NCI-H524 treated with DMSO at 0.1 percent for 48 hours (cell line): ENCODE results near the gene MTX1.
"Not testable (repeated sequence)": the region's sequence is repeated elsewhere in the genome, so short reads cannot be mapped to it uniquely, and the experiment has no call there.

ENCODE experiments used
- DNase-seq: peaks from one replicate; lab custom pipeline; 2025; lab: John Stamatoyannopoulos, UW

The MTX1 gene

DNA sequence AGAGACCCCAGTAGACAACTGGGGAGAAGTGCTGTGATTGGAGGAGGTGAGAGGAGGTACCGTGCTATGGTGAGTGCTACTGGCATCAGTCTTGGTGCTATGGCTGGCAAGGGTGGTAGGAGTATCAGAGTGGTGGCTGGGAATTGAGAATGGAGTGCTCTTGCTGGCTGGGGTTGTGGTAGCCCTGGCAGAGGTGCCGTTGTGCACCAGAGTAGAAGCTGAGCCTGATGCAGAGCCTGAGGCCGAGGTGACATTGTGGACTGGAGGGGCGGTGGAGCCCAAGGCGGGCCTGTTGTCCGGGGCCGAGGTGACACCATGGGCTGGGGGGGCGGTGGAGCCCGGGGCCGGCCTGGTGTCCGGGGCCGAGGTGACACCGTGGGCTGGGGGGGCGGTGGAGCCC is 20.2 kb upstream of the MTX1 start:
- no peak for DNase-seq

DNA sequence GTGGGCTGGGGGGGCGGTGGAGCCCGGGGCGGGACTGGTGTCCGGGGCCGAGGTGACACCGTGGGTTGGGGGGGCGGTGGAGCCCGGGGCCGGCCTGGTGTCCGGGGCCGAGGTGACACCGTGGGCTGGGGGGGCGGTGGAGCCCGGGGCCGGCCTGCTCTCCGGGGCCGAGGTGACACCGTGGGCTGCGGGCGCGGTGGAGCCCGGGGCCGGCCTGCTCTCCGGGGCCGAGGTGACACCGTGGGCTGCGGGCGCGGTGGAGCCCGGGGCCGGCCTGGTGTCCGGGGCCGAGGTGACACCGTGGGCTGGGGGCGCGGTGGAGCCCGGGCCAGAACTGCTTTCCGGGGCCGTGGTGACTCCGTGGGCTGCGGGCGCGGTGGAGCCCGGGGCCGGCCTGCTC is 18.6 kb upstream of the MTX1 start:
- DNase-seq = not testable (repeated sequence)

DNA sequence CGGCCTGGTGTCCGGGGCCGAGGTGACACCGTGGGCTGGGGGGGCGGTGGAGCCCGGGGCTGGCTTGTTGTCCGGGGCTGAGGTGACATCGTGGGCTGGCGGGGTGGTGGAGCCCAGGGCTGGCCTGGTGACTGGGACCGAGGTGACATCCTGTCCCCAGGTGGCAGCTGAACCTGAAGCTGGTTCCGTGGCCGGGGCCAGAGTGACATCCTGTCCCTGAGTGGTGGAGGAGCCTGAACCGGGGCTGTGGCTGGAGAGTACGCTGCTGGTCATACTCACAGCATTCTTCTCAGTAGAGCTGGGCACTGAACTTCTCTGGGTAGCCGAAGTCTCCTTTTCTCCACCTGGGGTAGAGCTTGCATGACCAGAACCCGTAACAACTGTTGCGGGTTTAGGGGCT is 16.6 kb upstream of the MTX1 start:
- no peak for DNase-seq

DNA sequence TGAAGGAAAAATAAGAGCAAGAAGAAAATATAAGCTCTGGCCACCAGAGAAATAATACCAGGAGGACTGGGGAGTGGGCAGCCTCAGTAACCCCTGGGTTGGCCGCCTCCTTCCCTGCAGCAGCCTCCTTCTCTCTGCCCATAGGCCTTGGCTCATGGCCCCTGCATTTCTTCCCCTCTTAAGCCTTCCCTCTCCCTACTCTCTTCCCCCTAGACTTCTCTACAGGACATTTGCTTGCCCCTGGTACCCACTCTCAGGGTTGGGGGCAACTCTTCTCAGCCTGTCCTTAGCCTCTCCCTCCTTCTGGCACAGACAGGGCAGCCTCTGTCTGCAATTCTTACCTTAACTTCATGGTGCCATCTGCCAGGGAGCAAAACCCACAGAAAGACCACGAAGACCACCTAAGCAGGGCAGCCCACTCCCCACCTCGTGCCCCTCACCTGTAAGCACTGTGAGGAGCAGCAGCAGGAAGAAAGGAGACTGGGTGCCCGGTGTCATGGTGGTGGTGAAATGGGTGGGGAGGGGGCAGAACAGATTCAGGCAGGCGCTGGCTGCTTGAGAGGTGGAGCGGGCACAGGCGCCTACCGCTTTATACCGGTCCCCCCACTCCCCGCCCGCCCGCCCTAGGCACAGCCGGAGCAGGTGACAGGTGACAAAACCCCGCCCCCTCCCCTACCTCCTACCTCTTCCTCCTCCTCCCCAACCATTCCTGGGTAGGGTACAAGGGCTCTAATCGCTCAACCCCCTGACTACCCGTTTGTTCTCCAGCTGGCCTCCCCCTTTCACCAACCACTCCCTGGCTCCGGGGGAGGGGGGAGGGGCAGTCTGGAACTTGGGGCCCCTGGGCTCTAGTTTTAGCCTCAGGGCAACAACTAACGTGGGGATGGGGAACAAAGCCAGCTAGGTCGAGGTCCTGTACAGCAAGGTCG is 15.9 kb upstream of the MTX1 start:
- DNase-seq = no peak

DNA sequence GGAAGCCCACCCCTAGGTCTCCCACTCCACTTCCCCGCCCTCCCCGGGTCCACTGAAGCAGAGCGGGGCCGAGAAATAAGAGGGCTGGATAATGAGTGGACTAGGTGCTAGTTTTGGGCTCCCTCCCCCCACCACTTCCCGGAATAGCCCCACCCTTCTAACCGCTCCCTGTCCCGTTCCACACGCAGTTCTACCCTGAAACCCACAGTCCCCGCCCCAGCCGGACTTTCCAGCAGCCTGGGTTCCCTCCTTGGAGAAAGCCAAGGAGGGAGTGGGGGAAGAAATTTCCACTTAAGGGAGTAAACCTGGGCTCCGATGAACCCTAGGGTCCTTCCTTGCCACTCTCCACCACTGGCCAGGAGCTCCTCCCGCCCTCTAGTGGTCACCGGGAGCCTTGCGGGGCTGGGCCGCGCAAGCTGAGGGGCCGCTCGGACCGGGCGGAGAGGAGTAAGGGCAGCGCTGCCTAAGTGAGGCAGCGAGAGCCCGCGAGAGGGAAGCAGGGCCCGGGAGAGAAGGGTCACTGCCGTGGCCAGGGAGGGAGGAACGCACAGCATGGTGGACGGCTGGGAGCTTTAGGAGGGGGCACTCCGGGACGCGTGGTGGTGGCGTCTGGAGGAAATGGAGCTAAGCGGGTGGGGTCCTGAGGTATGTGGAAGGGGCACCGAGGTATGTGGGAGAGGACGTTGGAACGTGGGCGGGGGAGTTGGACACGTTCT is 15.1 kb upstream of the MTX1 start:
- no peak for DNase-seq

DNA sequence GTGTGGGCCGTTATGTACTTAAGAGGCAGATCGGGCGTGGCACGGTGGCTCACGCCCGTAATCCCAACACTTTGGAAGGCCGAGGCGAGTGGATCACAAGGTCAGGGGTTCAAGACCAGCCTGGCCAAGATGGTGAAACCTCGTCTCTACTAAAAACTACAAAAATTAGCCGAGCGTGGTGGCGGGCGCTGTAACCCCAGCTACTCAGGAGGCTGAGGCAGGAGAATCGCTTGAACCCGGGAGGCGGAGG is 14.6 kb upstream of the MTX1 start:
- not testable (repeated sequence) for DNase-seq

DNA sequence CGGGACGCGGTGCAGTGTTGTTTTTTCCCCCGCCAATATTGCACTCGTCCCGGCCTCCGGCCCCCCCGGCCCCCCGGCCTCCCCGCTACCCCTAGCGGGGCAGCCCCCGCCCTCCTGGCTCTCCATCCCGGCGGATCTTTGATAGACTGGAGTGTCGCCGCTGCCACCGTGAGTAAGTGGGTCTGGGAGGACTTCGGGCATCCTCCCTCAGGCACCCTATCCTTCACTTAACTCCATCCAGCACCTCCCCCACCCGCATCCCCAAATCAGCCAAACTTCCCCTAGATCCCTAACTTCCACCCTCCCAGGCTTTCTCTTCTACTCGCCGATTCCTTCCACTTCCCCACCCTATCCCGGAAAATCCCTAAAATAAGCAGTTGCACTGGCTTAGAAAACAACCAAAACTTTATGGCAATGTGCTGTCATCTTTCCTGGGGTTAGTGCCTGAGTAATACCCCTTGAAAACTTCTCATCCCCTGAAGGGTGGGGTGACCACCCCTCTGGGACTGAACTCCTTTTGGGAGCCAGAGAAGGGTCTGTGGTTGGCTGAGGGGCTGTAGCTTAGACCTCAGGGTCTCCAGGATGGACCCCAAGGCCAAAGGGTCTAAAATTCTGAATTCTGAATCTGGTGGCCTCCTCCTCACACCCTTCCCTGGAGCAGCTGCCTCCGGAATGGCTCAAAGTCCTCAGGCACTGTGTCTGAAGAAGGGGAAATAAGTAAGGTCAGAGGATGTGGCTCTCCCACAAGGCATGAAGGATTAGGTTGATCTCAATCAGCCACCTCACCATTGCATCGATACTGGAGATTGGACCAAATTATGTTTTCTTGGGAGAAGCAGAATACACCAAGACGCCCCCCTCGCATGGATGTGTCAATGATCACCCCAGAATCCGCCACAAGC is 13.0 kb upstream of the MTX1 start:
- no peak for DNase-seq

DNA sequence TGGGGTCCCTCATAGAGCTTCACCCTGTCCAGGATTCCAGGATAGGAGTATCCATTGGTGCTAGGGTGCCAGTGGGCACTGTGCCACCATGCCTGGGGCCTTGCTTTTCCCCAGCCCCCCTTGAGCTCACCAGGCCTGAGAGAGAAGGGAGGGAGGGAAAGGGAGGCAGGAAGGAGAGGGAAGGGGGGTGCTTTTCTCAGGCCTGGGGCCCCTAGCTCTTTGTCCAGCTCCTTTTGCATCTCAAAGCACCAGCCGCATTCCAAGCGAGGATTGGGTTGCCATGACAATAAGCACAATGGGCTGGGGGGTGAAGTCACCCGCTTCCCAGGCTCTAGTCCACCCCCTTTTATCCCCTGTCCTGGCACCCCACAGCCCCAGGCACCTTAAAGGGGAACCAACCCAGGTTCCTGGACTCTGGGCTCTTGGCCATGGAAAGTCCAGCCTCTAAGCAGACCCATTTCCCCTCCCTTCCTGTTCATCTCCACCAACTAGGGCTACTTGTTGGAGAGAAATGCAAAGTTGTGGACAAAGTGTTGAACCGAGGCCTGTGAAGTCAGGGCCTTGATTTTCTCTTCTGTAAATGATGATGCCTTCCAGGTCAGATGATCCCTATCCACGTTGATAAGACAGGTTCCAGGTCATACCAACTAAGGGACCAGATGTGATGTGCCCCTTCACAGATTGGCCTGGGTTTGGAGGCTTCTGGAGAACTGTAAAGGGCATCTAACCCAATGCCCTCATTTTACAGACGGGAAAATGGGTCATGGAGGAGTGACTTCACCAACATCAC is 12.2 kb upstream of the MTX1 start:
- DNase-seq = no peak

DNA sequence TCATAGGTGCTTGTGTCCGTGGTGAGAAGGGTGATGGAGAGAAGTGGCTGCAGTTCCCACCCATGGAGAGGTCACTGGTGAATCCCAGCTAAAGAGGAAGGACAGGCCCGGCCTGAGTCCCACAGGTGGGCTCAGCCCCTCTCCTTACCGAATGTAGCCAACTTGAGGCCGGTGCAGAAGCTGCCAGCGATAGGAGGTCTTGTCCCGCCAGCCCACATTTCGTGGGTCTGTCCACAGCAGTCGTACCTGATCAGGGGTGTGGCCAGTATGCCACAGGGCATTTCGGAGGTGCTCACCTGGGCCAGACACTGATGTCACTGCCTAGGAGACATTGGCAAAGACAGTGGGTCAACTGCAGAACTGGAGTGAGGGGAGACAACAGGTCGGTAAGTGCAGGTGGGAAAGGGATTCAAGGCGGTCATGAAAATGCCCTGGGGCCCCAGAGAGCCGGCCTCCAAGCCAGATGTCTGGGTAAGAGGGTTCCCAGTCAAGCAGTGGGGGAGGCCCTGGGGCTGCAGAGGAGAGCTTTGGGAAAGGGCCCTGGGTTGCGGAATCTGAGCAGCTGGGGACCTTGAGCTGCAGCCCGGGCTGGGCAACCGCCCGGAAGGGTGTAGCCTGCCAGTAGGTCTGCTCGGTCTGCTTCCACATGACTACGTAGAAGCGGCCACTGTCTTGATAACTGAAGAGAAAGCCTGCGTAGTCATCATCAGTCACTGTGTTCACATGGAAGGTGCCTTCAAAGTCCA is 11.4 kb upstream of the MTX1 start:
- no peak for DNase-seq

DNA sequence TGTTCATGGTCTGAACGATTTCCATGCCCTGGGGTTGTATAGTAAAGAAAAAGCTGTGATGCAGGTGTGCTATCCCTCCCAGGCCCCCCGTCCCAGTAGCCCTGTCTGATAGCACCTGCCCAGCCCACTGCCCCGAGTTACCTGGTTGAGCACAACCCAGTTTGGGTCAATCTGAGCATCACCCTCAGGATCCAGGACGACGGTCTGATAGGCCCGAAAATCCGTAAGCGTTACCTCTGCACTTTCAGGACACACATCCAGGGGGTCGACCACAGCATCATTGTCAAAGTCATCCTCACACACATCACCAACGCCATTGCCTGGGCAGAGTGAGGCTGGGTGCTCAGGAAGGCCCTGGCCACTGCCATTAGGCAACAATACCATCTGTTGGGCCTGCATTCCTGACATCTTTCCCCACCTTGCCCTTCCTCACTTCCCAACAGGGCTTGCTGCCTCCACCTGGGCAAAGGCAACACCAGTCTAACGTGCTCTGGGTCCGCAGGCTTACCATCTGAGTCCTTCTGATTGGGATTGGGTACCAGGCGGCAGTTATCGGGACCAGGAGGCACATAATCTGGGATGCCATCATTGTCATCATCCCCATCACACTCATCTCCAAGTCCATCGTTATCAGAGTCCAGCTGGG is 10.5 kb upstream of the MTX1 start:
- DNase-seq = no peak

DNA sequence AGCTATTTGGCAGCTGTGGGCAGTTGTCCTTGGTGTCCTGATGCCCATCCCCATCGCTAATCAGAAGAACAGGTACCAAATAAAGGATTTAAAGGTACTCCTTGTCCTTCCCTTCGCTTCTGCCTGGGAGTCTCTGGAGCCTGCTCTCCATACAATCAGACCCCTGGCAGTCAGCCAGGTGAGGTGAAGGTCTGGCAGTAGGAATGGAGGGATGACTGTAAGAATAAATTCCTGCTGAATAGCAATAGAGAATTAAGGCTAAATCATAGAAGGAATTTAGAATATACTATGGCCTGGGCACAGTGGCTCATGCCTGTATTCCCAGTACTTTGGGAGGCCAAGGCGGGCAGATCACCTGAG is 10.0 kb upstream of the MTX1 start:
- no peak for DNase-seq

DNA sequence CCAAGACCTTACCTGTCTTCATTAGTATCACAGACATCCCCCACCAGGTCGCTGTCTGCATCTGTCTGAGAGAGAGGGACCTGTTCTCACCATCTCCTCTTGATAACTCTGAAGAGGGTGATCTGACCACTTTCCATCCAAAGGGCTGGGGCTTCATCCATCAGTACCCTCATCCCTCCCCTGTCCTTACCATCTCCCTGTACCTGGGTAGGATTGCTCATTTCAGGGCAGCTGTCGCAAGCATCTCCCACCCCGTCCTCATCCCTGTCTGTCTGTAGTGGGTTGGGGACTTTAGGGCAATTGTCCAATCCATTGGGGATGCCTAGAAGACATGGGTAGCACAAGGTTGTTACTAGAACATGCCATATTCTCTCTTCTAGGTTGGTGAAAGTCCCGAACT is 8.7 kb upstream of the MTX1 start:
- DNase-seq = no peak

DNA sequence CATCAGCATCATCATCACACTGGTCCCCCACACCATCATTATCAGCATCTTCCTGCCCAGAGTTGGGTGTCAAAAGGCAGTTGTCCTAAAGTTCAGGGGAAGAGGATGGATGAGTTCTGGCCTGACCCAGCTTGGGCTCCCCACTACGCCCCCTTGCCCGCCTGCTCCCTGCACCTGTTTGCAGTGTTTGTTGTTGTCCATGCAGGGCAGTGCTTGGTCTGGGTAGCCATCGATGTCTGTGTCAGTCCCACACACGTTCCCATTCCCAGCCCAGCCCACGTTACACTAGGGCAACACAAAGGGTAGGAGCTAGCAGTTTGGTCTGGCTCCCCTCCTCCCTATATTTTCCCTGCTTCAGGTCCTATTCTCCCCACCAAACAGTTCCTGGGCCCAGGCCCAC is 7.6 kb upstream of the MTX1 start:
- no peak for DNase-seq

DNA sequence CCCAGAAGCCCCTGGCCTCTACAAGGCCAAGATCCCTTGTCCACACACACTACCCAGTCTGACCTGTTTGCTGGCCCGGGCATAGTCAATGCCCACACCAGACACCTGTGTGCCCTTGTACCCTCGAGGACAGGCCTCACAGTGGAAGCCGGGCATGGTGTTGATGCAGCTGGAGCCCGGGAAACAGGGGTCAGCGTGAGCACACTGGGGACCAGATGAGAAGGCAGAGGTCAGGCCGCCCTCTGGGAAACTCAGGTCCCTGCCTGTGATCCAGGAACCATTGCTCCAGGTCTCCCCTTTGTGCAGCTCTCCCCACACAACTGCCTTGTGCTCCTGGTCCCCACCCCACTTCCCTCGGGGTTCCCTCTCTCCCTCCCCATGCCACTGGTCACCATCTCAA is 6.3 kb upstream of the MTX1 start:
- no peak for DNase-seq

DNA sequence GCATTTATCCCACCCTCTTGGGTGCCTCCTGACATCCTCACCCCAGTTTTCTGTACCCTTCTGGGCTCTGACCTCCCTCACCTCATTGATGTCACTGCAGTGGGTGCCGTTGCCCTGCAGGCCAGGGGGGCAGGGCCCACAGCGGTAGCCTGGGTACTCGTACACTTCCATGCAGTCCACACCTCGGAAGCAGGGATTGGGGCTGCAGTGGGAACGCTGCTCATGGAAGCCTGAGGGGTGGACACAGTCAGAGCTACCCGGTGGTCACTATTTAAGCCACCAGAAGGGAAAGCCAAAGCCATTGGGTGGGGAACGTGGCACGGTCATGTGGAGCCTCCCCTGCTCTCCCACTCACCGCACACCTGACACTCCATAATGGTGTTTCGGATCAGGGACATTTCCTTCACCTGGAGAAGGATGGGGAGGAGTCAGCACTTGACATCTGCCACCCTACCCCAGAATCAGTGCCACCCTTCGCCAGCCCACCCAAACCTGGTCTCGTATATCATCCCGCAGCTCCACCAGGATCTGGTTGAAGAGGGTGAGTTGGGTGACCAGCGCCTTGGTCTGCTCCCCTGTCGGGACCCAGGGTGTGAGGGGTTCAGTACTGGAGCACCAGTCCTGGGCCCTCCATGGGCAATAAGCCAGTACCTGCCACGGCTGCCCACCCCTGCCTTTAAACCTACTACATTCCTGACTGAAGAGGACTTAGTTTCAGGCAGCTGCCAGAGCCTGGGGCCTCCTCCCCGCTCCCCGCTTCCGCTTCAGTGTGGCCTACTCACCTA is 5.6 kb upstream of the MTX1 start:
- DNase-seq = no peak

DNA sequence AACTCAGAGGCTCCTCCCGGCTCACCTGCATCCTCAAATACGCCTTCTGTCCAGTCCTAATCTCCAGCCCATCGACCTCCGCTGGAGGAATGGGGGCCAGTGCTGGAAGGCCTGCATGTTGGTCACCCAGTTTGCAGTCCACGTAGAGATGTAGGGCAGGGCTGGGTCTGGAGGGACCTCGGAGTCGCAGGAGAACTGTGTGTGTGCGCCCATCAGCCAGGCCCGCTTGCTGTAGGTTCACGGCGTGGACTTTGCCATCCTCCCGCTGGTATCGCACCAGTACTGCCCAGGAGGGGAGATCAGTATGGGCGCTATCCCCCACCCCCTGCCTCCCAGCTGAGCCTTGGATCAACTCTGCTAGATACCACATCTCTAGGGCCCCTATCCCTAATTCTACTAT is 3.5 kb upstream of the MTX1 start:
- DNase-seq = no peak

DNA sequence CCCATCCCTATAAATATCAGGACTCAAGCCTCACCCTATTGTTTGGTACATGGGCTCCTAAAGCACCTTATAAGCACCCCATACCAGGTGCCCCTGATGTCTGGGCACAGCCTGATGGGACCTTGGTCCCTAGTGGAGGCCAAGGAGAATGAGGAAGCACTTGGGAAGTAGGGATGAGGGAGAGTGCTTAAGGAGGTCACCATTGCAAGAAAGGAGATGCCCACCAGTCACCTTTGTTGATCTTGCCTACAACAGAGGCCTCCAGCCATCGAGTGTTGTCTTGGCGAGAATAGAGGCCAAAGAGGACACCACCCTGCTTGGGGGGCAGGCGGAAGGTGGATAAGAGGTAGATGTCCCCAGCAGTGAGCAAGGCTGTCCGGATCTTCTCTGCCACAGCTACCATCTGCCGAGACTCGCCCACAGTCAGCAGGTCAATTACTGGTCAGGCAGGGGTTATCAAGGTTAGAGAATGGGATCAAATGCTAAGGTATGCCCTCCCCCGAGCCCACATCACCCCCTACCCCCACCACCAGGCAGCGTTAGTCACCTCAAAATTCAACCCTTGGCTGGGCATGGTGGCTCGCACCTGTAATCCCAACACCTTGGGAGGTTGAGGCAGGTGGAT is 2.4 kb upstream of the MTX1 start:
- no peak for DNase-seq

DNA sequence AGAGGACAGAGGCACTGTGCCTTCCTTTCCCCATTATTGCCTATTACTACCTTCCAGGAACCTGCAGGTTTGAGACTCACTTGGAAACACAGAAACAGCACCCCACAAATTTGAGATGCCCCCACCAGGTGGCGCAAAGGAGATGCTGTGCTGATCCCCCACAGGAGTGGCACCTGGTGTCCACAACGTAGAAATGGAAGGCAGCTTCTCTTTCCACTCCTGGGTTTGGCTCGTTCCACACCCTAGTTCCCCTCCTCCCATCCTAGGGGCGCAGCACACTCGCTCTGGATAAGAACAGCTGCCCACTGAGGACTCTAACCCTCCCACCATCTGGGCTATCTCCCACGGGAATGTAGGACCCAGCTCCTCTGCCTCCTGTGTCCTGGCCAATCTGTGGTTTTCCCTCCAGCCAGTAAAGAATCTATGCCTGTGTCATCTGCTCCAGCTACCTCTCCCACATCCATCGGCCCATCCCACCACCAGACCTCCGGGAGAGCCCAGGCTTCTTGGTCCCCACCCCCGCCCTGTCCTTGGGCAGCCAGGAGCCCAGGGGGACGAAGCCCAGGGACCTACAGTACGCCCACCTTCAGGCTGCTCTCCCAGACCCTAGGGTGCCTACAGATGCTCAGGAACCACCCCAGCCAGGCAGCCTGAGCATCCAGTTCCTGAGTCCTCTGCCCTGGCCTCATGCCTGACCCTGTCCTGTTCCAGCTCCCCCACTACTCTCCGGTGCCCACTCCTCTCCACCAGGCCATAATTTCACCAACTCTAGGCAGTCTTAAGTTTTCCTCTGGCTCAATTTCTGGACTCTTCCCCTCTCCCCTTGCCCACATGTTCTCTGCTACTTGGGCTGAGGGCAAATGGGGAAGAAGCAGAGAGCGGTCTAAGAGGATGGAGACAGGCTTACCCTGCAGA is 1.3 kb upstream of the MTX1 start:
- peak; percentile 92 for DNase-seq
